A673 (cell line): ENCODE measurements around the gene NR2C2. TPM values are rescaled to one million over a fixed set of nuclear protein-coding genes. Genes with fewer than 3 reads are reported as not detected.

Source experiments
- BruUV-seq: library from RNA; stranded (reverse); fragments of 400-500 nt; replicated peaks from 2 replicates; lab custom pipeline; 2021; lab: Mats Ljungman, UMichigan
- CTCF ChIA-PET: fragments of 300-600 bp; sonication (Branson Sonifier 250); formaldehyde crosslinking; loops from one replicate; lab custom pipeline; 2022; ENCODE audit warnings: antibody characterized with exemption; lab: Charles Lee
- POLR2A ChIA-PET: fragments of 300-600 bp; sonication (Branson Sonifier 250); formaldehyde crosslinking; loops from one replicate; lab custom pipeline; 2022; ENCODE audit warnings: antibody characterized with exemption; ENCODE audit not compliant: low non-redundant PET; lab: Charles Lee
- DNase-seq: peaks from one replicate; pipeline ENCODE4 v3.0.0-alpha.2; 2015; ENCODE audit warnings: low spot score
- H3K27ac ChIP-seq: fragments of 200-600 bp; sonication (generic); 2 replicates; pipeline ENCODE4 v1.5.1; 2016; ENCODE audit warnings: mixed run types, low read depth, mild to moderate bottlenecking, mixed read lengths, antibody characterized with exemption, low read length; ENCODE audit not compliant: poor library complexity, severe bottlenecking
- H3K27me3 ChIP-seq: fragments of 200-600 bp; sonication (generic); replicated peaks from 2 replicates; pipeline ENCODE4 v1.6.1; 2017; ENCODE audit warnings: mixed run types, low read depth, mild to moderate bottlenecking, mixed read lengths, antibody characterized with exemption, low read length; ENCODE audit not compliant: insufficient read depth, poor library complexity
- H3K36me3 ChIP-seq: fragments of 200-600 bp; sonication (generic); 2 replicates; pipeline ENCODE4 v1.6.1; 2016; ENCODE audit warnings: mixed run types, mild to moderate bottlenecking, mixed read lengths, antibody characterized with exemption, low read length; ENCODE audit not compliant: insufficient read depth, poor library complexity, severe bottlenecking
- H3K4me1 ChIP-seq: fragments of 200-600 bp; sonication (generic); 2 replicates; pipeline ENCODE4 v1.6.1; 2017; ENCODE audit warnings: mixed run types, mild to moderate bottlenecking, mixed read lengths, antibody characterized with exemption, low read length; ENCODE audit not compliant: insufficient read depth, poor library complexity, severe bottlenecking
- H3K4me3 ChIP-seq: fragments of 200-600 bp; sonication (generic); 2 replicates; pipeline ENCODE4 v1.5.1; 2016; ENCODE audit warnings: low read depth, mixed run types, mild to moderate bottlenecking, mixed read lengths, low read length; ENCODE audit not compliant: poor library complexity, severe bottlenecking
- H3K9me3 ChIP-seq: fragments of 200-600 bp; sonication (generic); 2 replicates; pipeline ENCODE4 v1.6.1; 2016; ENCODE audit warnings: mixed run types, low read depth, mild to moderate bottlenecking, mixed read lengths, antibody characterized with exemption, low read length; ENCODE audit not compliant: poor library complexity, severe bottlenecking
- CTCF ChIP-seq: fragments of 300-800, 200-600 bp; sonication (generic); conservative IDR thresholded peaks from 2 replicates; pipeline ENCODE4 v1.5.1; 2017; ENCODE audit warnings: low read depth, mild to moderate bottlenecking, antibody characterized with exemption, low read length, moderate library complexity, mixed read lengths
- EZH2 ChIP-seq: fragments of 200-600 bp; sonication (generic); IDR thresholded peaks from 2 replicates; pipeline ENCODE4 v1.6.1; 2017; ENCODE audit warnings: borderline replicate concordance, low read depth, mild to moderate bottlenecking, mixed read lengths, antibody characterized with exemption, low read length; ENCODE audit not compliant: poor library complexity, severe bottlenecking
- intact Hi-C: fragments of 100-400 bp; cut with micrococcal nuclease; formaldehyde crosslinking; loops from one replicate; pipeline ENCODE4 v1.10.0; 2022; ENCODE audit not compliant: unreplicated experiment
- total RNA-seq: library from RNA; stranded (reverse); gene quantifications from 2 replicates; pipeline ENCODE4 v1.2.3, GENCODE V29; 2021

Gene NR2C2
- total RNA-seq, 1 experiment from 2014 or later, result 56.5 TPM

DNA sequence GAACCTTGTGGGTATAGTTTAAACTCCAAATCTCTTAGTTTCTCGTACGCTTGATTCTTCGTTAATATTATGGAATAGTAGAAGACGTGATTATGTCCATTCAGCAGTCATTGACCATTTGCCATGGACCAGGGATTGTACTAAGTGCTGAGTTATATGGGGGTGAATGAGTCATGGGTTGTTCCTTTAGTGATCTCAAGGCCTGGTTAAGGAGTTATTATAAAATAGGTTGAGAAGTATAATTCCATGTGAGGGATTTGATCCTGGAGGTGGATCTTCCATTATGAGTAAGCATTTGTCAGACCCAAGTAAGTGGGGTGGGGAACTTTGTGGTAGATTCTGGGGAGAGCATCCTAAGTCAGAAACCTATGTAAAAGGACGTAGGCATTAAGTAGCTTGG lies 15.4 kb downstream of the NR2C2 start:
- no TSS peak for BruUV-seq
- Histone ChIP-seq H3K27me3 (no peaks in the 10 kb centered on the region), H3K4me1 (peaks cover 6% of the 10 kb centered on the region), H3K36me3 (peaks cover 14% of the 10 kb centered on the region), H3K9me3 (peaks cover 5% of the 10 kb centered on the region), H3K4me3 (no peak overlapping the region), H3K27ac (no peak overlapping the region)
- TF ChIP-seq EZH2 (no peak), CTCF (no peak)
- ChIA-PET CTCF (no interaction called here), POLR2A (no interaction called here)
- no peak for DNase-seq
- intact Hi-C loops, result no loop called here

- intact Hi-C loops, result no loop called here
- H3K4me1 ChIP-seq, result no peaks in the 10 kb centered on the region
- TF ChIP-seq CTCF (no peak), EZH2 (no peak)
- CTCF ChIA-PET, result no interaction called here
- POLR2A ChIA-PET, result no interaction called here
- peaks cover 18% of the 10 kb centered on the region for H3K36me3 ChIP-seq
- peaks cover 5% of the 10 kb centered on the region for H3K9me3 ChIP-seq
- H3K4me3 ChIP-seq, result no peak overlapping the region
- H3K27ac ChIP-seq, result no peak overlapping the region
- no TSS peak for BruUV-seq
- no peak for DNase-seq
- no peaks in the 10 kb centered on the region for H3K27me3 ChIP-seq
Observed at GRCh38 chr3:14967285-14967684, 19.9 kb downstream of the NR2C2 start.

GRCh38 chr3:14969671-14970070 lies 22.3 kb downstream of the NR2C2 start:
- Histone ChIP-seq H3K9me3 (peaks cover 16% of the 10 kb centered on the region), H3K27ac (no peak overlapping the region), H3K4me1 (no peaks in the 10 kb centered on the region), H3K4me3 (no peak overlapping the region), H3K27me3 (no peaks in the 10 kb centered on the region), H3K36me3 (peaks cover 34% of the 10 kb centered on the region)
- BruUV-seq, result no TSS peak
- TF ChIP-seq EZH2 (no peak), CTCF (no peak)
- POLR2A ChIA-PET, result no interaction called here
- CTCF ChIA-PET, result no interaction called here
- intact Hi-C loops, result no loop called here
- no peak for DNase-seq
